Epithelial cell of proximal tubule (primary cell): Measurements from ENCODE around the gene SLC44A1. TPM values are rescaled to one million over a fixed set of nuclear protein-coding genes. Genes with fewer than 3 reads are reported as not detected.

ENCODE experiments used
- DNase-seq: peaks from one replicate; pipeline ENCODE4 v3.0.0-alpha.2; 2011; ENCODE audit warnings: low read depth
- H3K4me3 ChIP-seq: 2 replicates; pipeline ENCODE4 v1.5.1; 2011; ENCODE audit warnings: low read depth, mild to moderate bottlenecking, low read length
- total RNA-seq: library from RNA; depleted of rRNA; stranded (reverse); fragments of >200 nt; gene quantifications from 2 replicates; pipeline ENCODE4 v1.2.3, GENCODE V29; 2015
- TF ChIP-seq, protein P1 (sequence below): conservative IDR thresholded peaks from 2 replicates; pipeline ENCODE4 v1.5.1; 2012; ENCODE audit warnings: low read depth, mild to moderate bottlenecking, low read length

Gene SLC44A1
- total RNA-seq, 1 donor from 2014 or later = 21.2 TPM

DNA sequence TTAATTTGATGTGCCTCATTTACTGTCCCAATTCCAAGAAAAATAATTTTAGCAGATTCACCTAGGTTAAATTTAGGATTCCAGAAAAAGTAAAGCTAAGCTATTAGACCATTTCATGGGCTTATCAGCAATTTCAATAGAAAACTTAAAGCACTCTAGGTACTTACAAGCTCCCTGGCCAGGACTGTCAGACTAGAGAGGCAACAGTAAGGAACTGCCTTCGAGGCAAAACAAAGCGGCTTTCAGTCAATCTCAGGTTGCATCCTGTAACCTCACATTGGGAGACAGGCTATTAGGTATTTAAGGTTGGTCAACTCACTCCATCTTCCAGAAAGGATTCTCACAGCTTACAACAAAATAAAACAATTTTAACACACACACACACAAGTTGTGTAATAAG lies 154.7 kb downstream of the SLC44A1 start:
- no peak overlapping the region for H3K4me3 ChIP-seq
- no peak for DNase-seq
- TF ChIP-seq, protein P1, sequence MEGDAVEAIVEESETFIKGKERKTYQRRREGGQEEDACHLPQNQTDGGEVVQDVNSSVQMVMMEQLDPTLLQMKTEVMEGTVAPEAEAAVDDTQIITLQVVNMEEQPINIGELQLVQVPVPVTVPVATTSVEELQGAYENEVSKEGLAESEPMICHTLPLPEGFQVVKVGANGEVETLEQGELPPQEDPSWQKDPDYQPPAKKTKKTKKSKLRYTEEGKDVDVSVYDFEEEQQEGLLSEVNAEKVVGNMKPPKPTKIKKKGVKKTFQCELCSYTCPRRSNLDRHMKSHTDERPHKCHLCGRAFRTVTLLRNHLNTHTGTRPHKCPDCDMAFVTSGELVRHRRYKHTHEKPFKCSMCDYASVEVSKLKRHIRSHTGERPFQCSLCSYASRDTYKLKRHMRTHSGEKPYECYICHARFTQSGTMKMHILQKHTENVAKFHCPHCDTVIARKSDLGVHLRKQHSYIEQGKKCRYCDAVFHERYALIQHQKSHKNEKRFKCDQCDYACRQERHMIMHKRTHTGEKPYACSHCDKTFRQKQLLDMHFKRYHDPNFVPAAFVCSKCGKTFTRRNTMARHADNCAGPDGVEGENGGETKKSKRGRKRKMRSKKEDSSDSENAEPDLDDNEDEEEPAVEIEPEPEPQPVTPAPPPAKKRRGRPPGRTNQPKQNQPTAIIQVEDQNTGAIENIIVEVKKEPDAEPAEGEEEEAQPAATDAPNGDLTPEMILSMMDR = no peak

DNA sequence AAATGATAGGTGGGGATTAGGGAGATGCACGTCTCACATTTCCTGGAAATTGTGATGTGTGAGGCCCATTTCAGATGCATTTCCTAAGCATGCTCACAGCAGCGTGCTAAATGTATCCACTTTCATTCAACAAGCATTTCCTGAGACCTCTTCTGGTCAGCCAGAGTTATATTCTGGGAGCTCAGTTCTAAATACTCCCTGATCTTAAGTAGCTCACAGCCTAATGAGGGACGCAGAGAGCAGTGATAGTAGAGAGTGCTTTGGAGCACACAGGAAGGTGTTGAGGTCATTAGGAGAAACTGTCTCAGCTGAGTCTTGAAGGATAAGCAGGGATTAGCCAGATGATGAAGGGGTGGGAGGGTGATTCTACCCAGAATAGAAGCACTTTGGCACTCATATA lies 157.2 kb downstream of the SLC44A1 start:
- H3K4me3 ChIP-seq = no peak overlapping the region
- TF ChIP-seq, protein P1 = no peak
- no peak for DNase-seq

DNA sequence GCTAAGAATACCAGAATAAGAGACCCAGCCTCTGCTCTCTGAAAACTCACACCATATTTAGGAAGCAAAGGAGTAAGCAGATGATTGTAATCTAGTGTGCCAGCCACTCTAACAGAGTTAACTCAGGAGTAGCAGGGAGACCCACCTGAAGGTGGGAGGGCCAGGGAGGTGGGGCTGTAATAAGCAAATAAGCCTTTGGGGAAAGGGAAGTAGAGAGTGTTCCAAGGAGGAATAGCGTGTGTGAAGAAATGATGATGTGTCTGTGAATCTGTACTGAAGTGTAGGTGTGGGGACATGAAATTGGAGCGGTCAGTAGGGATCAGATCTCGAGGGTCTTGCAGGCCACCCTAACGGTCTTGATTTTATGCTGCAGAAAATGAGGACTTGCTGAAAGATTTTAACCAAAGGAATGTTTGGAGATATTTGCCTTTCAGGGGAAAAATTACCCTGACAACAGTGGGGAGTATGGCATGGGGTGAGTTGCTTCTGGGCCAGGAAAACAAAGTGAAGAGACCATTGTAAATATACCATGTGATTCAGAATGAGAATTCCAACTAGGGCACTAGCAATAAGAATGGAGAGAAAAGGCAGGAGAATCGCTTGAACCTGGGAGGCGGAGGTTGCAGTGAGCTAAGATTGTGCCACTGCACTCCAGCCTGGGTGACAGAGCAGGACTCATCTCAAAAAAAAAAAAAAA lies 159.2 kb downstream of the SLC44A1 start:
- TF ChIP-seq, protein P1 = no peak
- DNase-seq = no peak

DNA sequence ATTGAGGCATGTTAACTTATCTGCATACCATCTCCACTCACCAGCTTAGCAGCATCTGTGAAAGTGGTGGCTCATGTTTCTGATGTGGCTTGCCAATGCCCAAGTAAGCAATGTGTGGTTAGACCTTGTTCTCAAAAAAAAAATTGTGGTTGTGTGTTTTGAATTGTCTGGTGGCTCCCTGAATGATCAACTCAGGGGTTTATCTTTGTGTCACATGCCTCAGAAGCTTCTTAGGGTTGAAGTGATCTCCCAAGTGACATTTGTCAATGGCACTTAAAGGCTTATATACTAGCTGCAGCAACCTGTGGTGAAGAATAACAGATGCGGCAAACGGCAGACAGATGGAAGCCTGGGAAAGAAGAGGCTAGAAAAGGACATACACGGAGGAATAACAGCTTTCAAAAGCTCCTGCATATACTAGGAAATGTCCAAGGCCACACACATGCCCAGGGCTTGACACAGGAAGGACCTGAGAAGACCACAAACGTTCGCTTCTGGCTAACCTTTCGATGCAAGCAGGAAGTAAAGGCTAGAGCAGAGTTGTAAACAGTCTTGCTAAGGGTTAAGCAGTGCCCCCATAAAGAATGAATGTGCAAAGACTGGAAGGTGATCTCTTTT lies 161.2 kb downstream of the SLC44A1 start:
- no peak for DNase-seq
- TF ChIP-seq, protein P1 = no peak
- no peak overlapping the region for H3K4me3 ChIP-seq

More for the DNA sequence above, 159.2 kb downstream of the SLC44A1 start:
- H3K4me3 ChIP-seq = no peak overlapping the region

DNA sequence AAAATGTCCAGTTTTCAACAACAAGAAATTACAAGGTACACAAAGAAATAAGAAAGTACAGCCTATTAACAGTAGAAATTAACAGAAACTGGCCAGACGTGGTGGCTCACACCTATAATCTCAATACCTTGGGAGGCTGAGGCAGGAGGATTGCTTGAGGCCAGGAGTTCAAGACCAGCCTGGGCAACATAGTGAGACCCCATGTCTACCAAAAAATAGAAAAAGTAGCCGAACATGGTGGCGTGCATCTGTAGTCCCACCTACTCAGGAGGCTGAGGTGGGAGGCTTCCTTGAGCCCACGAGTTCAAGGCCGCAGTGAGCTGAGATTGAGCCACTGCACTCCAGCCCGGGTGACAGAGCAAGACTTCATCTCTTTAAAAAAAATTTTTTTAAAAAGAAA lies 161.9 kb downstream of the SLC44A1 start:
- no peak for DNase-seq
- TF ChIP-seq, protein P1 = no peak
- H3K4me3 ChIP-seq = no peak overlapping the region

DNA sequence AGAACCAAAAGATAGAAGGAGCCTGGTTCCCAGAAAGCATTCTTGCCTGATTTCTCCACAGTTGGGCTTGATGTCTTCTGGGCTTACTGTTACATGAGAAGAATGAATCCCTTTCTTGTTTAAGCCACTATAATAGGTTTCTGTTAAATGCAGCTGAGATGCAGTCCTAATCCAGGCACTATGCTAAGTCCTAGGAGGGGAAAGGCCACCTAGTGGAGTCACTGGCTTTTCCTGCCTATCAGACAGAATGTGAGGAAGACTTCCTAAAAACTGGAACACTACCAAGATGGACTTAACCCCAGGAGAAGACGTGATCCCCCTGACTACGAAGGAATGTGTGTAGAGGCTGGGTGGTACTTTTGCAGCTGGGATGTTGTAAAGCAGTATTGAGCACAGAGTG lies 169.1 kb downstream of the SLC44A1 start:
- DNase-seq = no peak
- H3K4me3 ChIP-seq = no peak overlapping the region
- TF ChIP-seq, protein P1 = peak; percentile 63
